Neural progenitor cell (in vitro differentiated cells): Measurements from ENCODE around the gene HDLBP. TPM values are rescaled to one million over a fixed set of nuclear protein-coding genes. Genes with fewer than 3 reads are reported as not detected.

Experiments
- DNase-seq: peaks from one replicate; pipeline ENCODE4 v3.0.0-alpha.2; 2016; ENCODE audit warnings: low spot score
- H2AFZ ChIP-seq: fragments of 200-600 bp; sonication (generic); replicated peaks from 2 replicates; pipeline ENCODE4 v1.6.1; 2016; ENCODE audit warnings: antibody characterized with exemption
- H3F3A ChIP-seq: fragments of 200-600 bp; sonication (generic); 2 replicates; pipeline ENCODE4 v1.6.1; 2016; ENCODE audit warnings: antibody characterized with exemption, low read depth
- H3K27ac ChIP-seq: fragments of 200-600 bp; sonication (generic); 2 replicates; pipeline ENCODE4 v1.5.1; 2016; ENCODE audit warnings: mild to moderate bottlenecking
- H3K27me3 ChIP-seq: fragments of 200-600 bp; sonication (generic); 2 replicates; pipeline ENCODE4 v1.6.1; 2016; ENCODE audit warnings: mild to moderate bottlenecking, moderate library complexity
- H3K36me3 ChIP-seq: fragments of 200-600 bp; sonication (generic); 2 replicates; pipeline ENCODE4 v1.5.1; 2016
- H3K4me1 ChIP-seq: fragments of 200-600 bp; sonication (generic); 2 replicates; pipeline ENCODE4 v1.6.1; 2016; ENCODE audit warnings: mixed run types
- H3K4me2 ChIP-seq: fragments of 200-600 bp; sonication (generic); 2 replicates; pipeline ENCODE4 v1.6.1; 2016
- H3K4me3 ChIP-seq: fragments of 200-600 bp; sonication (generic); 2 replicates; pipeline ENCODE4 v1.5.1; 2016
- H3K79me2 ChIP-seq: fragments of 200-600 bp; sonication (generic); 2 replicates; pipeline ENCODE4 v1.6.1; 2016; ENCODE audit warnings: low read depth
- H3K9ac ChIP-seq: fragments of 200-600 bp; sonication (generic); 2 replicates; pipeline ENCODE4 v1.6.1; 2016
- H3K9me3 ChIP-seq: fragments of 200-600 bp; sonication (generic); 2 replicates; pipeline ENCODE4 v1.5.1; 2016; ENCODE audit warnings: low read depth
- H4K20me1 ChIP-seq: fragments of 200-600 bp; sonication (generic); 2 replicates; pipeline ENCODE4 v1.6.1; 2016; ENCODE audit warnings: low read depth
- H3K27ac Mint-ChIP-seq: 3 replicates; pipeline ENCODE4 v1.8.0; 2021; ENCODE audit warnings: mixed read lengths
- H3K27me3 Mint-ChIP-seq: 2 replicates; pipeline ENCODE4 v1.8.0; 2022; ENCODE audit warnings: low read depth, mild to moderate bottlenecking, inconsistent platforms, moderate library complexity, mixed read lengths; ENCODE audit not compliant: insufficient read depth
- H3K36me3 Mint-ChIP-seq: 3 replicates; pipeline ENCODE4 v1.8.0; 2021; ENCODE audit warnings: mixed read lengths
- H3K4me1 Mint-ChIP-seq: 3 replicates; pipeline ENCODE4 v1.8.0; 2021; ENCODE audit warnings: mixed read lengths
- H3K4me3 Mint-ChIP-seq: 3 replicates; pipeline ENCODE4 v1.8.0; 2021; ENCODE audit warnings: mild to moderate bottlenecking, moderate library complexity, mixed read lengths
- H3K9me3 Mint-ChIP-seq: 3 replicates; pipeline ENCODE4 v1.8.0; 2020; ENCODE audit warnings: mixed read lengths
- CTCF ChIP-seq: fragments of 200-600 bp; sonication (generic); IDR thresholded peaks from 2 replicates; pipeline ENCODE4 v1.5.1; 2017; ENCODE audit warnings: antibody characterized with exemption, mild to moderate bottlenecking
- EZH2 ChIP-seq: fragments of 200-600 bp; sonication (generic); IDR thresholded peaks from 2 replicates; pipeline ENCODE4 v1.6.1; 2017; ENCODE audit warnings: antibody characterized with exemption, mild to moderate bottlenecking, moderate library complexity
- EZH2phosphoT487 ChIP-seq: fragments of 200-600 bp; sonication (generic); IDR thresholded peaks from 2 replicates; pipeline ENCODE4 v1.6.1; 2017; ENCODE audit warnings: antibody characterized with exemption
- total RNA-seq: library from RNA; depleted of rRNA; stranded (reverse); fragments of >200 nt; gene quantifications from 2 replicates; pipeline ENCODE4 v1.2.3, GENCODE V29; 2015; ENCODE audit warnings: low replicate concordance

The HDLBP gene
- total RNA-seq, 1 donor from 2014 or later: 251 TPM

GRCh38 chr2:241204490-241204889, 111.0 kb downstream of the HDLBP start:
- Histone ChIP-seq H3K79me2 (no peaks in the 10 kb centered on the region), H3K4me2 (no peak overlapping the region), H2AFZ (no peak overlapping the region), H3K4me1 (no peaks in the 10 kb centered on the region), H3K27me3 (no peaks in the 10 kb centered on the region), H3K9ac (no peak overlapping the region), H3K27ac (no peak overlapping the region), H3K9me3 (no peaks in the 10 kb centered on the region), H3K36me3 (no peaks in the 10 kb centered on the region), H3F3A (no peaks in the 10 kb centered on the region), H4K20me1 (no peaks in the 10 kb centered on the region), H3K4me3 (no peak overlapping the region)
- Mint-ChIP-seq H3K36me3 (no peaks in the 10 kb centered on the region), H3K4me1 (no peaks in the 10 kb centered on the region), H3K27me3 (peaks cover 4% of the 10 kb centered on the region), H3K27ac (no peak overlapping the region), H3K4me3 (no peak overlapping the region), H3K9me3 (no peaks in the 10 kb centered on the region)
- no peak for TF ChIP-seq EZH2phosphoT487
- TF ChIP-seq CTCF: no peak
- no peak for TF ChIP-seq EZH2
- no peak for DNase-seq

DNA sequence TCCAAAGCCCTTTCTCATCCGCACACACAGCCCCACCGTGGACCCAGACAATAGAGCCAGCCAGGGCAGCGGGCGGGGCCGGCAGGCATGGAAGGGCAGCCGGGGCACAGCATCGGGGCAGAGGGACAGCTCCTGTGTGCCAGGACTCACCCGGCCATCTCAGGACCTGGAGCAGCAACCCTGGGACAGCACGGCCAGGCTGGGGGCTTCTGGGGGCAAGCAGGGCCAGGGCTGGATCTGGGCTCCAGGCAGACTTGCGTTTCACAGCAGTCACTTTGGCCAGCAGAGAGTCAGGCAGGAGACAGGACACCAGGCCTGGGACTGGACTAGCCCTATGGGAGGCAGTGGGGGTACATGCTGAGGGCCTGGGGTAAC, 111.5 kb downstream of the HDLBP start:
- H3K27me3 ChIP-seq: no peaks in the 10 kb centered on the region
- no peaks in the 10 kb centered on the region for H4K20me1 ChIP-seq
- no peaks in the 10 kb centered on the region for H3K9me3 ChIP-seq
- no peaks in the 10 kb centered on the region for H3K36me3 ChIP-seq
- no peak overlapping the region for H3K4me3 Mint-ChIP-seq
- H3K4me1 ChIP-seq: no peaks in the 10 kb centered on the region
- no peak overlapping the region for H3K27ac ChIP-seq
- H3K4me2 ChIP-seq: no peak overlapping the region
- H3K36me3 Mint-ChIP-seq: no peaks in the 10 kb centered on the region
- no peaks in the 10 kb centered on the region for H3K79me2 ChIP-seq
- peaks cover 2% of the 10 kb centered on the region for H3K4me1 Mint-ChIP-seq
- peak overlapping the region; percentile 63 for H3K27ac Mint-ChIP-seq
- H2AFZ ChIP-seq: no peak overlapping the region
- H3K27me3 Mint-ChIP-seq: peaks cover 8% of the 10 kb centered on the region
- no peak for DNase-seq
- H3K4me3 ChIP-seq: no peak overlapping the region
- no peak overlapping the region for H3K9ac ChIP-seq
- H3K9me3 Mint-ChIP-seq: no peaks in the 10 kb centered on the region
- H3F3A ChIP-seq: no peaks in the 10 kb centered on the region
- TF ChIP-seq EZH2phosphoT487 (no peak), EZH2 (no peak), CTCF (no peak)

DNA sequence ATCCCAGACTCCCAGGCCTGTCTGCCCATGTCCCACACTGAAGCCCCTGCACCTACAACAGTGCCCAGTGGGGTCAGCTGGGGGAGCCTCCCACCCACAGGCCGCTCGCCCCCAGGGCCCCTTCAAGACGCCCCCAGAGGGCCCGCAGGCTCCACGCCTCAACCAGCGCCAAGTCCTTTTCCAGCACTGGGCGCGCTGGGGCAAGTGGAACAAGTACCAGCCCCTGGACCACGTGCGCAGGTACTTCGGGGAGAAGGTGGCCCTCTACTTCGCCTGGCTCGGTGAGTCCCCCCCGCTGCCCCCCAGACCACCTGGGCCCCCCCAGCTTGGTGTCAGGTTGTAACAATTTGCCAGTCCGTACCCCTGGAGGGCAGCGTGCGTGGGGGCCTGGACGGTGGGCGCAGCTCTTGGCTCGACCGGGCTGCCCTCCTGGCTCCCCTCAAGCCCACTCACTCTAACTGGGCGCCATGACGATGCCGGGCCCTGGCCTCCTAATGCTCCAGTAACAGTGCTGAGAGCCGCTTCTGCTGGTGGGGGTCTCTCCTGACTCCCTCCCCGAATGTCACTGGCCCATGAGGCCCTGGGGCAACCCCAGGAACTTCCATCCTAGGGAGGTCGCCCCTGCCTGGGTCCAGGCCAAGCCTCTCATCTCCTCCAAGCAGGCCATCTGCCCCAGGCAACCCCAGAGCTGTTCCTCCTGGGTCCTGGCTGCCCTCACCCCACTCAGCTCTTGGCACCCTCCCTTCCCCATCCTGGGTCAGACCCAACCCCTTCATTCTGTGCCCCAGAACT, 112.1 kb downstream of the HDLBP start:
- Mint-ChIP-seq H3K4me3 (no peak overlapping the region), H3K36me3 (no peaks in the 10 kb centered on the region), H3K27me3 (peaks cover 9% of the 10 kb centered on the region), H3K27ac (peak overlapping the region; percentile 63), H3K4me1 (peaks cover 6% of the 10 kb centered on the region), H3K9me3 (no peaks in the 10 kb centered on the region)
- Histone ChIP-seq H3K4me1 (no peaks in the 10 kb centered on the region), H3K9me3 (no peaks in the 10 kb centered on the region), H3K27me3 (no peaks in the 10 kb centered on the region), H3K4me2 (no peak overlapping the region), H3K4me3 (no peak overlapping the region), H3K36me3 (no peaks in the 10 kb centered on the region), H3K27ac (no peak overlapping the region), H3K9ac (no peak overlapping the region), H3K79me2 (no peaks in the 10 kb centered on the region), H2AFZ (no peak overlapping the region), H4K20me1 (no peaks in the 10 kb centered on the region), H3F3A (no peaks in the 10 kb centered on the region)
- no peak for DNase-seq
- TF ChIP-seq EZH2 (no peak), CTCF (no peak), EZH2phosphoT487 (no peak)
